Neural progenitor cell (in vitro differentiated cells): Measurements from ENCODE around the gene MTCL3.

ENCODE experiments used
- EZH2 ChIP-seq: fragments of 200-600 bp; sonication (generic); IDR thresholded peaks from 2 replicates; pipeline ENCODE4 v1.6.1; 2017; ENCODE audit warnings: antibody characterized with exemption, mild to moderate bottlenecking, moderate library complexity
- EZH2phosphoT487 ChIP-seq: fragments of 200-600 bp; sonication (generic); IDR thresholded peaks from 2 replicates; pipeline ENCODE4 v1.6.1; 2017; ENCODE audit warnings: antibody characterized with exemption
- TF ChIP-seq, protein P1 (sequence below): fragments of 200-600 bp; sonication (generic); IDR thresholded peaks from 2 replicates; pipeline ENCODE4 v1.5.1; 2017; ENCODE audit warnings: antibody characterized with exemption, mild to moderate bottlenecking

DNA sequence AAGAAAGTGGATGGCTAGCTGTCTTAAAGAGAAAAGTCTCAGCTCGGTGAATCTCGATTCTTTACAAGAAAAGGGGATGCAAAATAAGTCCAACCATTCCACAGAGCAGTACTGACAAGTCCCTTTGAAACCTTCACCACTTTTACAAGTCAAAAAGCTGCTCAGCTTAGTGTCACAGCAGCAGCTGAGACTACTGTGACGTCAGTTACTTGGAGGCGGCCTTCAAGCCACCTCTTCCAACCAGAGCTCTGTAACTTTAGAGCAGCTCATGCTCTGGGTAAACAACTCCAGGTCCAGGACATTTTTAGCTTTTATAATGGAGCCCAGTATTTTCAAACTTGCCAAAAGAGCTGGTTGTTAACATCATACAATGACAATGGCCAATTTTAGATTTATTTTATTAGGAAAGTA, 59.9 kb downstream of the MTCL3 start, which contains the start of gene KIAA0408:
- TF ChIP-seq, protein P1, sequence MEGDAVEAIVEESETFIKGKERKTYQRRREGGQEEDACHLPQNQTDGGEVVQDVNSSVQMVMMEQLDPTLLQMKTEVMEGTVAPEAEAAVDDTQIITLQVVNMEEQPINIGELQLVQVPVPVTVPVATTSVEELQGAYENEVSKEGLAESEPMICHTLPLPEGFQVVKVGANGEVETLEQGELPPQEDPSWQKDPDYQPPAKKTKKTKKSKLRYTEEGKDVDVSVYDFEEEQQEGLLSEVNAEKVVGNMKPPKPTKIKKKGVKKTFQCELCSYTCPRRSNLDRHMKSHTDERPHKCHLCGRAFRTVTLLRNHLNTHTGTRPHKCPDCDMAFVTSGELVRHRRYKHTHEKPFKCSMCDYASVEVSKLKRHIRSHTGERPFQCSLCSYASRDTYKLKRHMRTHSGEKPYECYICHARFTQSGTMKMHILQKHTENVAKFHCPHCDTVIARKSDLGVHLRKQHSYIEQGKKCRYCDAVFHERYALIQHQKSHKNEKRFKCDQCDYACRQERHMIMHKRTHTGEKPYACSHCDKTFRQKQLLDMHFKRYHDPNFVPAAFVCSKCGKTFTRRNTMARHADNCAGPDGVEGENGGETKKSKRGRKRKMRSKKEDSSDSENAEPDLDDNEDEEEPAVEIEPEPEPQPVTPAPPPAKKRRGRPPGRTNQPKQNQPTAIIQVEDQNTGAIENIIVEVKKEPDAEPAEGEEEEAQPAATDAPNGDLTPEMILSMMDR, result no peak
- TF ChIP-seq EZH2 (no peak), EZH2phosphoT487 (no peak)
